Ureter (tissue), 1 donor: ENCODE results near the gene SLC6A8. TPM values are rescaled to one million over a fixed set of nuclear protein-coding genes. Genes with fewer than 3 reads are reported as not detected.
A peak's percentile ranks its signal among the peaks of the same experiment; 100 is the strongest.
"Not testable (repeated sequence)": the region's sequence is repeated elsewhere in the genome, so short reads cannot be mapped to it uniquely, and the experiment has no call there.

Source experiments
- DNase-seq: peaks from one replicate; pipeline ENCODE4 v3.0.0-alpha.2; 2020; ENCODE audit warnings: low spot score
- total RNA-seq: library from RNA; stranded (reverse); gene quantifications from one replicate; pipeline ENCODE4 v1.2.4, GENCODE V29; 2023
- donor health status: DM: yes; HTN: yes; CAD: no.

Gene SLC6A8
- total RNA-seq, 1 donor from 2014 or later = 70.3 TPM

GRCh38 chrX:153707406-153707805 is 19.7 kb downstream of the SLC6A8 start:
- no peak for DNase-seq

- DNase-seq = peak; percentile 81
Measured at GRCh38 chrX:153708415-153708814, 20.7 kb downstream of the SLC6A8 start.

- DNase-seq = no peak
Measured at GRCh38 chrX:153709726-153710674, 22.3 kb downstream of the SLC6A8 start.

- no peak for DNase-seq
Measured at GRCh38 chrX:153714256-153714655, 26.5 kb downstream of the SLC6A8 start.

- no peak for DNase-seq
Measured at GRCh38 chrX:153717445-153717844, 29.7 kb downstream of the SLC6A8 start.

GRCh38 chrX:153719238-153719637 is 31.5 kb downstream of the SLC6A8 start:
- no peak for DNase-seq

- DNase-seq = no peak
Measured at GRCh38 chrX:153719701-153720100, 32.0 kb downstream of the SLC6A8 start.

- no peak for DNase-seq
Measured at GRCh38 chrX:153722704-153723350, 35.1 kb downstream of the SLC6A8 start.

- DNase-seq = no peak
Measured at GRCh38 chrX:153723351-153724251, 35.9 kb downstream of the SLC6A8 start.

GRCh38 chrX:153724252-153725038 is 36.7 kb downstream of the SLC6A8 start, which contains the start of the genes ABCD1 and BCAP31:
Gene ABCD1, plus strand, starts transcription at chrX:153724856. Its CDS starts 411 bp downstream, at chrX:153725267.
Gene BCAP31, minus strand, starts transcription at chrX:153724387. Its CDS starts 1,143 bp downstream, at chrX:153723244.
- peak; percentile 91 for DNase-seq

GRCh38 chrX:153725039-153725831 is 37.5 kb downstream of the SLC6A8 start:
- no peak for DNase-seq

GRCh38 chrX:153725832-153726285 is 38.1 kb downstream of the SLC6A8 start:
- no peak for DNase-seq

- DNase-seq = peak; percentile 64
Measured at GRCh38 chrX:153726286-153727122, 38.8 kb downstream of the SLC6A8 start.

- no peak for DNase-seq
Measured at GRCh38 chrX:153727123-153727931, 39.6 kb downstream of the SLC6A8 start.

- no peak for DNase-seq
Measured at GRCh38 chrX:153728095-153728494, 40.4 kb downstream of the SLC6A8 start.

- DNase-seq = no peak
Measured at GRCh38 chrX:153728951-153729631, 41.4 kb downstream of the SLC6A8 start.

GRCh38 chrX:153730115-153730514 is 42.4 kb downstream of the SLC6A8 start:
- not testable (repeated sequence) for DNase-seq
